Erythroblast (primary cell): Measurements from ENCODE around the gene BSG.

Experiments used
- DNase-seq, 2 experiments: peaks; one replicate each; lab custom pipeline; 2025; lab: John Stamatoyannopoulos, UW
- GATA1 ChIP-seq: IDR thresholded peaks from 2 replicates; pipeline ENCODE4 v1.6.1; 2011; ENCODE audit warnings: low read depth, mild to moderate bottlenecking, control low read depth, low read length, moderate library complexity
- POLR2A ChIP-seq: IDR thresholded peaks from 2 replicates; pipeline ENCODE4 v1.6.1; 2011; ENCODE audit warnings: mild to moderate bottlenecking, low read length

Gene BSG

GRCh38 chr19:572743-573518 lies 535 bp downstream of the BSG start:
- peak; percentile 75 to 78 for DNase-seq
- TF ChIP-seq GATA1 (no peak), POLR2A (peak; percentile 56)

- no peak for DNase-seq
- TF ChIP-seq GATA1 (no peak), POLR2A (no peak)
Measured at GRCh38 chr19:573519-573825, 1.1 kb downstream of the BSG start.

DNA sequence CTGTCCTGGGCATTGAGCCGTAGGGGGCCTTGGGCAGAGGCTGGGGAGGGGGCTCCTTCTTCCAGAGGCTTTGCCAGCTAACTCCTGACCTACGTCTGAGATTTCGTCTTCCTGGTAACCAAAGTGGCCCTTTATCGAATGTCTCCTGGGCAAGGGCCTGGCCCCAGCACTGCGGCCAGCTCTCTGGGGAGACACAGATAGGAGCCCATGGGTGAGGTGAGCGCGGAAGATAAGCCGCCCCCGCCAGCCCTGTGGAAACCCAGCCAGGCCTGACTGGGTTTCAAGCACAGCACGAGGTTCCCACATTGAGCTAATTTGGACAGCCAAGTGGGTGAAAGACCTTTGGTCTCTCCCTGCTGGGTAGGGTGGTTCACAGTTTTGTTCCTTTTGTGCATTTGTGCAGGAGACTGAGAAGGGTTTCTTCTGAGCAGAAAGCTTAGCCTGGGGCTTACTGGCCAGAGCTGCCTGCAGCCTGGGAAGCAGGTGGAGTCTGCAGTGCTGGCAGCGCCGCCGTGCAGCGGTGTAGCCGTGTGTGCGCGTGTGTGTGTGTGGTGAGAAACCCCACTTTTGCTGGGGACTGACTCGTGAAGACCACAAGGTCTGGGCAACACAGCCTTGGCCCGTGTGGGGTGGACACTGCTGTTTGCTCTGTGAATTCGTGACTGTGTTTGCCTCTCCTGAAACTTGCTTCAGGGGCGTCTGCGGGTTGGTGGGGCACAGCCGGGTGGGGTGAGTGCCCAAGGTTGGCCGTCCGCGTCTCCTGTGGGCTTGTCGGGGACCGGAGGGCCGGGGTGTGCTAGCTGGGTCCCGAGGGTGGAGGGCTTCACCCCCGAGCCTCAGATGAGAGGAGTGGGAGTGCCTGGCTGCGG lies 2.5 kb downstream of the BSG start:
- peak; percentile 96 to 98 for DNase-seq
- TF ChIP-seq POLR2A (peak; percentile 49), GATA1 (peak; percentile 97)

DNA sequence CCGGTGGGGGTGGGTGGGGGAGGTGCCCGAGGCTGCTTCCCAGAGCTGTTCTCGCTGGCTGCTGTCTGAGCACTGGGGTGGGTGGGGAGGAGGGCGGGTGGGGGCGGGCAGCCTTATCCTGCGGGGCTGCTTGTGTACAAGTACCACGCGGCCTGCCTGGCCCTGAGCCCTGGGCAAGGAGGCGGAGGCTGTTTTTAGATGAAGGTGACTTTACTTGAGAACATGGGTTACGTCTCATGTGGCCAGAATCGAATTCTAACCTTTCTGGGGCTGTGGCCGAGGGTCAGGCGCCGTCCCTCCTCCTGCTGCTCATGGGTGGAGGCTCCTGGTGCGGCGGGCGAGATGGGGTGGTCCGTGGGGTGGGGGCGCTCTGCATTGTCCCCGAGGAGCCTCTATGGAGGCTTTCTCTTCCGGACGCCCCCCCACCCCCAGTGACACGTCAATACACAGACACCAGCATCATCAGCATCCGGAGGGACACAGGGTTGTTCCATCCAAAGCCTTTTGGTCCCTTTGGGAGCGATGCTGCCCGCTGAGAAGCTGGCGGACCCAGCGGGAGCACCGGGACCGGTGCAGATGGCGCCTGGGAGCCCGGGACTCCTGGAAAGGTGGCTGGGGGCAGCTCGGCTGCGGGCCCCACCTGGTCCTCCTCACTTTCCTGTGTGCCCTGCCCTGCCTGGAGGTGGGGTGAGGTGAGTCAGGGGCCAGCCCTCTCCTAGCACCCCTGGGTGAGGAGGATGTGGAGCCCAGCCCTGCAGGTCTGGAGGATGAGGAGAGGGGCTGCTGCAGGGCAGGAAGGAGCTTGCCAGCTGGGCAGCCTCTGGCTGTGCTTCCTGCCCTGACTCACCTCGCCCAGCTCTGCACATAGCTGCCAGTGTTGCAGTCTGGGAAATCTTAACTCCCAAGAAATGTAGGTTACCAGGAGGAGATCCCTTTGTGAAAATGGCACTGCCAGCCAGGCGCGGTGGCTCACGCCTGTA lies 3.4 kb downstream of the BSG start:
- no peak for TF ChIP-seq GATA1
- no peak for TF ChIP-seq POLR2A
- peak; percentile 89 to 90 for DNase-seq

- DNase-seq: no peak
- TF ChIP-seq GATA1: no peak
- TF ChIP-seq POLR2A: no peak
Measured at GRCh38 chr19:576768-577438, 4.5 kb downstream of the BSG start.

DNA sequence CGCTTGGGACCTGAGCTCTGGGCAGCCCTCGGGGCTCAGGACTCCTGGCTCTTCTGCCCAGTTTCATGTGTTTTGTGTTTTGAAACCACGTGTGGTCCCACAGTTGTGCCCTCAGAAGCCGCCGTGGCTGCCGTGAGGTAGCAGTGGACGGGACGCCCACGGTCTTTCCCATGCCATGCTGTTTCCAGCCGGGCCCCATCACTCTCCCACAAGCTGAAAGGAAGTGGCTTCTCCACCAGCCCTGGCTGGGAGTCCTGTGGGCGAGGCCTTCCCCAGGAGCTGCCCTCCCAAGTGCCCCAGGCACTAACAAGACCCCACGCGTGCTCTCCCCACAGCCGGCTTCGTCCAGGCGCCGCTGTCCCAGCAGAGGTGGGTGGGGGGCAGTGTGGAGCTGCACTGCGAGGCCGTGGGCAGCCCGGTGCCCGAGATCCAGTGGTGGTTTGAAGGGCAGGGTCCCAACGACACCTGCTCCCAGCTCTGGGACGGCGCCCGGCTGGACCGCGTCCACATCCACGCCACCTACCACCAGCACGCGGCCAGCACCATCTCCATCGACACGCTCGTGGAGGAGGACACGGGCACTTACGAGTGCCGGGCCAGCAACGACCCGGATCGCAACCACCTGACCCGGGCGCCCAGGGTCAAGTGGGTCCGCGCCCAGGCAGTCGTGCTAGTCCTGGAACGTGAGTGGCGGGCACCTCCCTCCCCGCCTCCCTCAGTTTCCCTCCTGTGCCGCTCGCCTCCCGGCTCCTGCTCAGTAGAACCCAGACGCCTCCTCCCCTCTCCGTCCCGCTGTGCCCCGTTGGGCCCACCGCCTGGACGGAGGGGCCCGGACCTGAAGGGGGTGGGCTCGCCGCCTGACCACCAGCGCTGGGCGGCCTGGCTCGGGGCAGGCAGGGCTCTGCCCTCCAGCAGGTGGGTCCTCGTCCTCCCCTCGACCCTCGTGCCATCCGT lies 5.3 kb downstream of the BSG start:
- TF ChIP-seq POLR2A (no peak), GATA1 (no peak)
- DNase-seq: no peak

DNA sequence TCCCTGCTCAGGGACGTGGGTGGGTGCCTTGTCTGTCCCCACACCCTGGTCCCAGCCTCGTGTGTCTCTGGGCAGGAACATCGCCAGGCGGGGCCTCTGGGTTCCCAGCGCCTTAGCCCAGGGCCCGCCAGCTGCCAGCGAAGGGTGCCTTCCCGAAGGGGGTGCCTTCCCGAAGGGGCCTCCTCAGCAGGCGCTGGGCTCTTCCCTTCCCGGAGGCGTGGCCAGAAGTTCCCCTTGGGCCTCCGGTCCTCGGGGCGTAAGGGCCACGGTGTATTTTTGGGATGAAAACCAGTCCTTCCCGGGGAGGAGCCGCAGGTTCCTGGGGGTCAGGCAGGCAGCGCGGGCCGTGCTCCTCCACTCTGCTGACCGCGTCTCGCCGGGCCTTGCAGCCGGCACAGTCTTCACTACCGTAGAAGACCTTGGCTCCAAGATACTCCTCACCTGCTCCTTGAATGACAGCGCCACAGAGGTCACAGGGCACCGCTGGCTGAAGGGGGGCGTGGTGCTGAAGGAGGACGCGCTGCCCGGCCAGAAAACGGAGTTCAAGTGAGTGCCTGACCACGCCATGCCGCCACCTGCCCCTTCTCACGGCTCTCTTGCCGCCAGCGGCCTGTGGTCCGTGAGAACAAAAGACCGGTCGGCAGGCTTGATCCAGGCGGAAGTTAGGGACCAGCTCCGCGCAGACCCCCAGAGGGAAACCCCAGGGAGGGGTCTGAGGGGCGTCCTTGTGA lies 6.9 kb downstream of the BSG start:
- no peak for DNase-seq
- TF ChIP-seq GATA1: no peak
- TF ChIP-seq POLR2A: no peak

GRCh38 chr19:579842-580155 lies 7.4 kb downstream of the BSG start:
- DNase-seq: no peak
- TF ChIP-seq GATA1: no peak
- TF ChIP-seq POLR2A: no peak

- TF ChIP-seq GATA1 (no peak), POLR2A (no peak)
- DNase-seq: no peak
Measured at GRCh38 chr19:580274-580835, 8.0 kb downstream of the BSG start.

- peak in 1 of 2 experiments; percentile 36 for DNase-seq
- TF ChIP-seq GATA1: no peak
- TF ChIP-seq POLR2A: no peak
Measured at GRCh38 chr19:581399-582111, 9.2 kb downstream of the BSG start.
